ENCODE measurements around the gene PCSK9.
"Not testable (repeated sequence)": the region's sequence is repeated elsewhere in the genome, so short reads cannot be mapped to it uniquely, and the experiment has no call there.

PCSK9 gene

GRCh38 chr1:55031098-55031497 is 8.2 kb upstream of the PCSK9 start:
- not testable (repeated sequence) for H3K9me3 ChIP-seq (ENCODE audit: control insufficient read depth, low read length); H3K27me3 ChIP-seq (replicated peaks; ENCODE audit: control insufficient read depth, insufficient read depth, low read length, poor library complexity, severe bottlenecking); H3K27ac ChIP-seq (ENCODE audit: insufficient read depth, low read length, poor library complexity, severe bottlenecking); DNase-seq; H3K36me3 ChIP-seq (ENCODE audit: control insufficient read depth, insufficient read depth, low read length); H3K4me1 ChIP-seq (ENCODE audit: control insufficient read depth, insufficient read depth, low read length, poor library complexity, severe bottlenecking); H3K4me3 ChIP-seq (ENCODE audit: insufficient read depth, low read depth, low read length, poor library complexity, severe bottlenecking)

GRCh38 chr1:55033265-55033614 is 6.1 kb upstream of the PCSK9 start:
- H3K9me3 ChIP-seq (ENCODE audit: control insufficient read depth, low read length): no peaks in the 10 kb centered on the region
- no peak overlapping the region for H3K27ac ChIP-seq (ENCODE audit: insufficient read depth, low read length, poor library complexity, severe bottlenecking)
- H3K4me1 ChIP-seq (ENCODE audit: control insufficient read depth, insufficient read depth, low read length, poor library complexity, severe bottlenecking): no peaks in the 10 kb centered on the region
- H3K4me3 ChIP-seq (ENCODE audit: insufficient read depth, low read depth, low read length, poor library complexity, severe bottlenecking): no peak overlapping the region
- H3K36me3 ChIP-seq (ENCODE audit: control insufficient read depth, insufficient read depth, low read length): no peaks in the 10 kb centered on the region
- peaks cover 11% of the 10 kb centered on the region for H3K27me3 ChIP-seq (replicated peaks; ENCODE audit: control insufficient read depth, insufficient read depth, low read length, poor library complexity, severe bottlenecking)
- DNase-seq: no peak

- DNase-seq: no peak
Measured at GRCh38 chr1:55034476-55035133, 4.7 kb upstream of the PCSK9 start.

GRCh38 chr1:55035904-55036303 is 3.4 kb upstream of the PCSK9 start:
- no peak for DNase-seq
- no peak overlapping the region for H3K27ac ChIP-seq (ENCODE audit: insufficient read depth, low read length, poor library complexity, severe bottlenecking)
- H3K4me1 ChIP-seq (ENCODE audit: control insufficient read depth, insufficient read depth, low read length, poor library complexity, severe bottlenecking): no peaks in the 10 kb centered on the region
- no peaks in the 10 kb centered on the region for H3K36me3 ChIP-seq (ENCODE audit: control insufficient read depth, insufficient read depth, low read length)
- no peak overlapping the region for H3K4me3 ChIP-seq (ENCODE audit: insufficient read depth, low read depth, low read length, poor library complexity, severe bottlenecking)
- no peaks in the 10 kb centered on the region for H3K9me3 ChIP-seq (ENCODE audit: control insufficient read depth, low read length)
- peaks cover 11% of the 10 kb centered on the region for H3K27me3 ChIP-seq (replicated peaks; ENCODE audit: control insufficient read depth, insufficient read depth, low read length, poor library complexity, severe bottlenecking)

More at GRCh38 chr1:55034476-55035133, 4.7 kb upstream of the PCSK9 start:
- H3K4me1 ChIP-seq (ENCODE audit: control insufficient read depth, insufficient read depth, low read length, poor library complexity, severe bottlenecking): no peaks in the 10 kb centered on the region
- H3K27me3 ChIP-seq (replicated peaks; ENCODE audit: control insufficient read depth, insufficient read depth, low read length, poor library complexity, severe bottlenecking): peaks cover 11% of the 10 kb centered on the region
- no peaks in the 10 kb centered on the region for H3K36me3 ChIP-seq (ENCODE audit: control insufficient read depth, insufficient read depth, low read length)
- no peak overlapping the region for H3K4me3 ChIP-seq (ENCODE audit: insufficient read depth, low read depth, low read length, poor library complexity, severe bottlenecking)
- H3K9me3 ChIP-seq (ENCODE audit: control insufficient read depth, low read length): no peaks in the 10 kb centered on the region
- H3K27ac ChIP-seq (ENCODE audit: insufficient read depth, low read length, poor library complexity, severe bottlenecking): no peak overlapping the region

- peaks cover 11% of the 10 kb centered on the region for H3K27me3 ChIP-seq (replicated peaks; ENCODE audit: control insufficient read depth, insufficient read depth, low read length, poor library complexity, severe bottlenecking)
- no peak overlapping the region for H3K4me3 ChIP-seq (ENCODE audit: insufficient read depth, low read depth, low read length, poor library complexity, severe bottlenecking)
- H3K4me1 ChIP-seq (ENCODE audit: control insufficient read depth, insufficient read depth, low read length, poor library complexity, severe bottlenecking): no peaks in the 10 kb centered on the region
- no peaks in the 10 kb centered on the region for H3K36me3 ChIP-seq (ENCODE audit: control insufficient read depth, insufficient read depth, low read length)
- no peak for DNase-seq
- no peaks in the 10 kb centered on the region for H3K9me3 ChIP-seq (ENCODE audit: control insufficient read depth, low read length)
- no peak overlapping the region for H3K27ac ChIP-seq (ENCODE audit: insufficient read depth, low read length, poor library complexity, severe bottlenecking)
Measured at GRCh38 chr1:55037733-55038551, 1.4 kb upstream of the PCSK9 start.

- Histone ChIP-seq H3K27ac (ENCODE audit: insufficient read depth, low read length, poor library complexity, severe bottlenecking) (no peak overlapping the region), H3K4me3 (ENCODE audit: insufficient read depth, low read depth, low read length, poor library complexity, severe bottlenecking) (no peak overlapping the region), H3K4me1 (ENCODE audit: control insufficient read depth, insufficient read depth, low read length, poor library complexity, severe bottlenecking) (no peaks in the 10 kb centered on the region), H3K27me3 (replicated peaks; ENCODE audit: control insufficient read depth, insufficient read depth, low read length, poor library complexity, severe bottlenecking) (peaks cover 7% of the 10 kb centered on the region), H3K36me3 (ENCODE audit: control insufficient read depth, insufficient read depth, low read length) (no peaks in the 10 kb centered on the region), H3K9me3 (ENCODE audit: control insufficient read depth, low read length) (no peaks in the 10 kb centered on the region)
- no peak for DNase-seq
Measured at GRCh38 chr1:55038552-55038838, 853 bp upstream of the PCSK9 start.

GRCh38 chr1:55038974-55039341 is 390 bp upstream of the PCSK9 start:
- Histone ChIP-seq H3K27me3 (replicated peaks; ENCODE audit: control insufficient read depth, insufficient read depth, low read length, poor library complexity, severe bottlenecking) (peaks cover 4% of the 10 kb centered on the region), H3K27ac (ENCODE audit: insufficient read depth, low read length, poor library complexity, severe bottlenecking) (no peak overlapping the region), H3K4me3 (ENCODE audit: insufficient read depth, low read depth, low read length, poor library complexity, severe bottlenecking) (no peak overlapping the region), H3K9me3 (ENCODE audit: control insufficient read depth, low read length) (no peaks in the 10 kb centered on the region), H3K36me3 (ENCODE audit: control insufficient read depth, insufficient read depth, low read length) (no peaks in the 10 kb centered on the region), H3K4me1 (ENCODE audit: control insufficient read depth, insufficient read depth, low read length, poor library complexity, severe bottlenecking) (no peaks in the 10 kb centered on the region)
- no peak for DNase-seq

GRCh38 chr1:55040083-55040932 is 960 bp downstream of the PCSK9 start:
- H3K27ac ChIP-seq (ENCODE audit: insufficient read depth, low read length, poor library complexity, severe bottlenecking): no peak overlapping the region
- H3K4me3 ChIP-seq (ENCODE audit: insufficient read depth, low read depth, low read length, poor library complexity, severe bottlenecking): no peak overlapping the region
- no peaks in the 10 kb centered on the region for H3K4me1 ChIP-seq (ENCODE audit: control insufficient read depth, insufficient read depth, low read length, poor library complexity, severe bottlenecking)
- H3K27me3 ChIP-seq (replicated peaks; ENCODE audit: control insufficient read depth, insufficient read depth, low read length, poor library complexity, severe bottlenecking): peaks cover 4% of the 10 kb centered on the region
- no peaks in the 10 kb centered on the region for H3K36me3 ChIP-seq (ENCODE audit: control insufficient read depth, insufficient read depth, low read length)
- no peaks in the 10 kb centered on the region for H3K9me3 ChIP-seq (ENCODE audit: control insufficient read depth, low read length)
- no peak for DNase-seq

- no peak for DNase-seq
- no peaks in the 10 kb centered on the region for H3K9me3 ChIP-seq (ENCODE audit: control insufficient read depth, low read length)
- H3K27ac ChIP-seq (ENCODE audit: insufficient read depth, low read length, poor library complexity, severe bottlenecking): no peak overlapping the region
- H3K4me3 ChIP-seq (ENCODE audit: insufficient read depth, low read depth, low read length, poor library complexity, severe bottlenecking): no peak overlapping the region
- no peaks in the 10 kb centered on the region for H3K36me3 ChIP-seq (ENCODE audit: control insufficient read depth, insufficient read depth, low read length)
- peaks cover 4% of the 10 kb centered on the region for H3K27me3 ChIP-seq (replicated peaks; ENCODE audit: control insufficient read depth, insufficient read depth, low read length, poor library complexity, severe bottlenecking)
- H3K4me1 ChIP-seq (ENCODE audit: control insufficient read depth, insufficient read depth, low read length, poor library complexity, severe bottlenecking): no peaks in the 10 kb centered on the region
Measured at GRCh38 chr1:55040933-55041494, 1.7 kb downstream of the PCSK9 start.

GRCh38 chr1:55041613-55042012 is 2.3 kb downstream of the PCSK9 start:
- H3K27me3 ChIP-seq (replicated peaks; ENCODE audit: control insufficient read depth, insufficient read depth, low read length, poor library complexity, severe bottlenecking): peaks cover 4% of the 10 kb centered on the region
- H3K4me1 ChIP-seq (ENCODE audit: control insufficient read depth, insufficient read depth, low read length, poor library complexity, severe bottlenecking): no peaks in the 10 kb centered on the region
- H3K27ac ChIP-seq (ENCODE audit: insufficient read depth, low read length, poor library complexity, severe bottlenecking): no peak overlapping the region
- DNase-seq: no peak
- H3K36me3 ChIP-seq (ENCODE audit: control insufficient read depth, insufficient read depth, low read length): no peaks in the 10 kb centered on the region
- no peaks in the 10 kb centered on the region for H3K9me3 ChIP-seq (ENCODE audit: control insufficient read depth, low read length)
- no peak overlapping the region for H3K4me3 ChIP-seq (ENCODE audit: insufficient read depth, low read depth, low read length, poor library complexity, severe bottlenecking)
